DMS53 (cell line): ENCODE data around the gene OMP.

Experiments
- DNase-seq: peaks from one replicate; lab custom pipeline; 2025; lab: John Stamatoyannopoulos, UW

The OMP gene, protein sequence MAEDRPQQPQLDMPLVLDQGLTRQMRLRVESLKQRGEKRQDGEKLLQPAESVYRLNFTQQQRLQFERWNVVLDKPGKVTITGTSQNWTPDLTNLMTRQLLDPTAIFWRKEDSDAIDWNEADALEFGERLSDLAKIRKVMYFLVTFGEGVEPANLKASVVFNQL

DNA sequence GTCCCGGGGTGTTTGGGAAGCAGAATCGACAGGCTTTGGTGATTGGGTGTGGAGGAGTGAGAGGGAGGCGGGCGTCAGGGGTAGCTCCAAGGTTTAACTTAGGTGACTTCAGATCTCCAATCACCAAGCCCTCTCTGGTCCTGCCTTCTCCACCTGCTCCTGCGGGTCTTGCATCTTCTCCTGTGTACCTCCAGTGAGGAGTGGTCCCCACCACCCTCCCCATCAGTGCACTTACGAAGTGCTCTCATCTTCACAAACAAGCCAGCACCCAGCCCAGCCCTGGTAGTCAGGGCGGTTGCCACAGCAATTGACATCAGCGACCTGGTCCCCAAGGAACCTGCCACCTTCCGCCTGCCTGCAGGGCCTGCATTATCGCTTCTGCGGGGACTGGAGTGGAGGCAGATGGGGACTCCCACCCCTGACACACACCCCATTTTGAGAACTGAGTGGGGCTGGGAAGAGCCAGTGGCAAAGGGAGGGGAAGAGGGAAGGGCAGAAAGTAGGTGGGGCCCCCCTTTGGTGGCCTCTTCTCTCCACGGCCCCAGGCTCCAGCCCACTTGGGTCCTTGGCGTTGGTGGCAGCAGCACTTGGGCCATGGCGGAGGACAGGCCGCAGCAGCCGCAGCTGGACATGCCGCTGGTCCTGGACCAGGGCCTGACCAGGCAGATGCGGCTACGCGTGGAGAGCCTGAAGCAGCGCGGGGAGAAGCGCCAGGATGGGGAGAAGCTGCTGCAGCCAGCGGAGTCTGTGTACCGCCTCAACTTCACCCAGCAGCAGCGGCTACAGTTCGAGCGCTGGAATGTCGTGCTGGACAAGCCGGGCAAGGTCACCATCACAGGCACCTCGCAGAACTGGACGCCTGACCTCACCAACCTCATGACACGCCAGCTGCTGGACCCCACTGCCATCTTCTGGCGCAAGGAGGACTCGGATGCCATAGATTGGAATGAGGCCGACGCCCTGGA, at the start of gene OMP:
TSS of gene OMP (plus strand) at position 595 of the 965 bp plus-strand sequence. CDS start at position 595, 0 bp downstream.
- no peak for DNase-seq

DNA sequence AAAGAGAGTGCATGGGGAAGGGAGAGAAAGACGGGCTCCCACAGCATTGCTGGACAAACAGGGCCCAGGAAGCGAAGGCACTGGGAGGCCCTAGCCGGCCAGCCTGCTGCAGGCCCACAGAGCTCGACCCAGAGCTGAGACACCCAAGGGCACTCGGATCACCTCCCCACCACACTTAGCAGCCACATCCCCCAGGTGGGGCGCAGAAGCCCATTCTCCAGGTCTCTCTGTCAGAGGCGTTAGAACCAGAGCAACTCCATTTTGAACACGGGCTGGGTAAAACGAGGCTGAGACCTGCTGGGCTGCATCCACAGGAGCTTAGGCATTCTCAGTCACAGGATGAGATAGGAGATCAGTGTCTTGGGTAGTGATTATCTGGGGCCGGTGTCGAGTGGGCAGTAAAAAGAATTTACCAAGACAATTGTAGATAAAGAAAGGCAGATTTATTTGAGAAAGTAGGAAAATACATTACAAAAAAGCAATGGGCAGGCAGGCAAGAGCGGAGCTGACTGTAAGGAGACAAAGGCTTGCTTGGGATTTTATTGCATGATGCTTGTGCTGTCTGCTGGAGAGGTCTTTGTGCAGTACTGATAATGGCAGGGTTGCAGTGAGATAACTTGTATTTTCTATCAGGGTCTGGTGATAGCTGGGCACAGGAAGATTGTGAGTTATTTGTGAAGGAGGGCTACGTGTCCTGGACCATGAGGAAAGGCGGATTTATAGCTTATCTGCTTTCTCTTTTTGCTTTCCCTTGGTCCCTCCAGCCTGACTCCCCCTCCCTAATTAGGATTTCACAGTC, 49.2 kb upstream of the OMP start:
- DNase-seq: no peak

DNA sequence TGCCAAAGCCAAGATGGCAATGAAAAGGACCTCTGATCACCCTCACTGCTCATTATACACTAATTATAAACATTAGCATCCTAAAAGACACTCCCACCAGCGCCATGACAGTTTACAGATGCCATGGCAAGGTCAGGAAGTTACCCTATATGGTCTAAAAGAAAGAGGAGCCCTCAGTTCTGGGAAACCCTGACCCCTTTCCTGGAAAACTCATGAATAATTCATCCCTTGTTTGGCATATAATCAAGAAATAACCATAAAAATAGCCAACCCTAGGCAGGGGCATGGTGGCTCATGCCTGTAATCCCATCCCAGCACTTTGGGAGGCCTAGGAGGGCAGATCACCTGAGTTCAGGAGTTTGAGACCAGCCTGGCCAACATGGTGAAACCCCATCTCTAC, 48.6 kb upstream of the OMP start:
- no peak for DNase-seq

DNA sequence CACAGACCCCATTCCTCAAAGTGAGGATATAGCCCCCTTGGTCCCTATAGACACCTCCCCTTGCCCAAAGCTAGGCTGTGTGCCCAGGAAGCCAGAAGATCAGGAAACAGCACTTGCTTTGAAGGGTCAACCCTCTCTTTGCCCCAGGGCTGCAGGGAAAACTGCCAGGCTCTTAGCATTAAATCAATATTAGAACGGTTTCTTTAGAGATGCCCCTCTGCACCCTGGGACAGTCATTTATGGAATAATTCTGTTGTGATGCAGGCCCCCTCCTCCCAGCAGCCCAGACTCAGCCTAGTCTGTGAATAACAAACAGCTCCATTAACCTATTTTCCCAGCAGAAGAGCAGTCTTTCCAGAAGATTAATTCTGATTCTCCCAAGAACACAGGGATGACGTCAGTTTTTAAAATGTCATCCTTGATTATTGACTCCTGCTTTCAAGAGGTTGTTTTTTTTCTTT, 47.5 kb upstream of the OMP start:
- no peak for DNase-seq

DNA sequence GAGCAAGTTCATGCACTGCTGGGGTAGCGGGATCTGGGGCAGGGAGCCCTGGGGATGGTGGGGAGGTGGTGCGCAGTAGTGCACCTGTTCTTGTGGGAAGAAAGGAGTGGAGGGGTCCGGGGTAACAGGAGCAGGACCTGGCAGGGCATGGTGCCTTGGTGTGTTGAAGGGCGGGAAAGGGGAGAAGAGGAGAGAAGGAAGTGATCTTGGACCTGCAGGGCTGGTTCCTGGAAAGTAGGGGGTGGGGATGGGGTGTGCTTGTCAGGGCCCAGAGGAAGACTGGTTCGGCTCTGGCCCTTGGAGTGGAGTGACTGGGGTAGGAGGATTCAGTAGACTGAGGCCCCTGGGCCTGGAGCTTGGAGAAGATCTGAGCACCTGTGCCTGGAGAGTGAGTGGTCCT, 46.7 kb upstream of the OMP start:
- DNase-seq: no peak

DNA sequence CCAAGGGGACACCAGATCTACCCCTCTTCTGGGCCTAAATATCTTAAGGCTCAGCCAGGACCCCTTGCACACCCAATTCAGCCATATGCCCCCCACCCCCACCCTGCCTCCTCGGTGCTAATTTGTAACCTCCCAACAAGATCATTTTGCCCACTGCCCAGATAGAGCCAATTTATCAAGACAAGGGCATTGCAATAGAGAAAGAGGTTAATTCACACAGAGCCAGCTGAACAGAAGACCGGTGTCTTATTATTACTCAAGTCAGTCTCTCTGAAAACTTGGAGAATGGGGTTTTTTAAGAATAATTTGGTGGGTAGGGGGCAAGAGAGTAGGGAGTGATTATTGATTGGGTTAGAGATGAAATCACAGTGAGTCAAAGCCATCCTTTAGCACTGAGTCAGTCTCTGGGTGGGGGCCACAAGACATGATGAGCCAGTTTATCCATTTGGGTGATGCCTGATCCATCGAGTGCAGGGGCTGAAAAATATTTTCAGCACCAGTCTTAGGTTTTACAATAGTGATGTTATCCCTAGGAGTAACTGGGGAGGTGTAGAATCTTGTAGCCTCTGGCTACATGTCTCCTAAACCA, 45.7 kb upstream of the OMP start:
- no peak for DNase-seq

DNA sequence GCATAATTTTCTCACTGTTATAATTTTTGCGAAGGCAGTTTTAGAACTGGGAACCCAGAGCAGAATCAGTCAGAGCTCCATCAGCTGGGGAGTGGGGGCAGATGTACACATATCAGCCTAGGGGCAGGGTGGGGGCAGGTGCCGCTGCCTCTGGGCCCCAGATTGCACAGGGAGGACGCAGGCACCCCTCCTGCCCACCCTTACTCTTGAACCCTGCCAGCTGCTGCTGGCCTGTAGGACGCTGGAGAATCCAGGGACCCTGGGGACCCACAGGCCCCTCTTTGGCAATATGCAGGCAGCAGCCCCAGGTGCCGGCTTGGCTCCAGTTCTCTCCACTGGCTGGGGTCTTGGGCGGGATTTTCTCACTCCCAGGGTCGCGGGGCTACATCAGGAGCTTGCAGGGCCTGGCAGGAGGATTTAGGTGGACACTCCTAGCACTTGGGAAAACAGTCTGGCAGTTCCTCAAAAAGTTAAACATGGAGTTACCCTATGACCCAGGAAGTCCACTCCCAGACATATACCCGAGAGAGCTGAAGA, 44.6 kb upstream of the OMP start:
- DNase-seq: no peak

DNA sequence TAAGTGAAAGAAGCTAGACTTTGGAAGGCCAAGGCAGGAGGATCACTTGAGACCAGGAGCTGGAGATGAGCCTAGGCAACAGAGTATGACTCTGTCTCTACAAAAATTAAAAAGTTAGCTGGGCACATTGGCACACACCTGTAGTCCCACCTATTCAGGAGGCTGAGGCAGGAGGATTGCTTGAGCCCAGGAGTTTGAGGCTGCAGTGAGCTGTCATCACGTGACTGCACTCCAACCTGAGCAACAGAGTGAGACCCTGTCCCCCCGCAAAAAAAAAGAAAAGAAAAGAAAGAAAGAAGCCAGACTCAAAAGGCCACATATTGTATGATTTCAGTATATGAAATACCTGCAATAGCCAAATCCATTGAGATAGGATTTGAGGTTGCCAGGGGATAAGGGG, 43.7 kb upstream of the OMP start:
- DNase-seq: no peak

DNA sequence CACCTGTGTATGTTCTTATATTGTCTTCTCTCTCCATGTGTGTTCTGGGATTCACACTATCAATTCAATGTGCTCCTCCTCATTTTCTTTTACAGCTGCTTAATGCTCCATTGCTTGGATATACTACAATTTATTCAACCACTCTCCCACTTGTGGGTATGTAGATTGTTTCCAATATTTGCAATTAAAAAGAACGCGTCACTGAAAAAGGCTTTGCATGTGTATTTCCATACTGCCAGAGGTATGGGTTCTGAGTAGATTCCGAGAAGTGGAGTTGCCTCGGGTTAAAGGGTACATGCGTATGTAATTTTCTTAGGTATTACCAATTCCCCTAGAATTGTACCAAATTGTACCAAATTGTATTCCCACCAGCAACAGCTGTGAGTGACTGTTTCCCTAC, 42.8 kb upstream of the OMP start:
- DNase-seq: no peak

DNA sequence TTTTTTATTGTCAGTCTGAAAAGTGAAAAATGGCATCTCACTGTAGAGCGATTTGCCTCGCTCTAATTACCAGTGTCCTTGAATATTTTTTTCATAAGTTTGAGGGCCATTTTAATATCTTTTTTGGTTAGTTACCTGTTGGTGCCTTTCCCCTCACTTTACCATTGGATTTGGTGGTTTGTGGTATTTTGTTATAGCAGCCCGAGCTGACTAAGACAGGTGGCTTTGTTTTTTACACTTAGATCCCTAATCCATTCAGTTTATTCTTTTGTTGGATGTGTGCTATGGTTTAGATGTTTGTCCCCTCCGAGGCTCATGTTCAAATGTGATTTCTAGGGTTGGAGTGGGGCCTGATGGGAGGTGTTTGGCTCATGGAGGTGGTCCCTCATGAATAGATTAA, 42.4 kb upstream of the OMP start:
- DNase-seq: no peak

DNA sequence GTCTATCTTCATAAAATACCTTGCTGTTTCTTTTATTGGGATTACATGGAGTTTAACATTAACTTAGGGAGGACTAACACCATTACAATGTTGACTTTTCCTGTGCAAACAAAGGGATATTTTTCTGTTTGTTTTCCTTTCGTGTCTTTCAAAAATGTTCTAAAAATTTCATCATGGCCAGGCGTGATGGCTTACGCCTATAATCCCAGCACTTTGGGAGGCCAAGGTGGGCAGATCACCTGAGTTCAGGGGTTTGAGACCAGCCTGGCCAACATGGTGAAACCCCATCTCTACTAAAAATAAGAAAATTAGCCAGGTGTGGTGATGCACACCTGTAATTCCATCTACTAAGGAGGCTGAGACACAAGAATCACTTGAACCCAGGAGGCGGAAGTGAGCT, 41.4 kb upstream of the OMP start:
- DNase-seq: peak; percentile 88

DNA sequence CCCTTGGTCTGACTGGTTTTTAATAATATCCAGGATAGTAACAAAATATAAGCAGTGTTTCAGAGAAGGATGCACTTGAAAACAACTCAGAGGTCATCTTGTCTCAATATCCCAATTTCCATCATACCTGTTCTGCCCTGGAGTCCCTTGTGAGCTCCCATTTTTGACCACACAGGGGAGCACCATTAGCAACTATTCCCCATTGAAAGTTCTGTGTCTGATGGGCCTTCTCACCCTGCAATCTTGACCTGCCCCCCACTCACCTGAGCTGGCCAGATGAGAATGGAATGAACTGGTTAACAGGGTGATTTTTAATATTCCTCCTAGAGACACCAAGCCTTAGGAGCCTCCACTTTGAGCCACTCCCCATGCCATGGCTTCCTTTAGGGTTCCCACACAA, 39.7 kb upstream of the OMP start:
- DNase-seq: peak; percentile 62

DNA sequence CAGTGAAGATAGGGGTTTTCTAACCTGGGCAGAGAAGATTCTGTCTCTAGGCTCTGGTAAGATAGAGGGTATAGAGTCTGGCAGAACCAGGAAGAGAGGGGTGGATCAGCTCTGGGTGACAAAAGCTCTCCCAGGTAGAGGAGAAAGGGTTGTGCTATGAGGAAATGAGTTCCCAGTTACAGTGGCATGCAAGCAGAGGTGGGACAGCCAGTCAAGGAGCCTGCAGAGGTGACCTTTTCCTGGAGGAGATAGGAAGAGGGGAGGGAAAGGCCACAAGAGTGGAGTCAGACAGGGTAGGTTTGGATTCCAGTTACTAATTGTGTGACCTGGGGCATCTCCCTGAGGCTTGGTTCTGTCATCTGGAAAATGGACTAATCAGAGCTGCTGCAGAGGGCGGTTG, 39.2 kb upstream of the OMP start:
- peak; percentile 69 for DNase-seq

DNA sequence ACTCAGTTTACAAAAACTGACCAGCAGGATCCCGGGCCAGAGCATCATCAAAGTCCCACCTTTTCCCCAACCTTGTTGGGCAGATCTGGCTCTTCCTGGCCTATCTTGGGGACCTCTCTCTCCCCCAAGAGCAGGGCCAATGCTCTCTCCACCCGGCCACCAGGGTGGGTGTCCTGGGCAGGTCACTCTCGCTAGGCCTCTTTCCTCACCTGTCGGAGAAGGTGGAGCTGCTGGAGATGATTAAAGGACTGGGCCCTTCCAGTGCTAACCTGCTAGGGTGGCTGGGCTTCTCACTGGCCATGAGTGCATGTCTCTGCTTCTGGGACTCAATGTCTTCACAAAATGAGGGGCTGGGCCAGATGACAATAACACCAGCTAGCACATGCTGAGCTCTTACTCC, 38.8 kb upstream of the OMP start:
- DNase-seq: no peak

DNA sequence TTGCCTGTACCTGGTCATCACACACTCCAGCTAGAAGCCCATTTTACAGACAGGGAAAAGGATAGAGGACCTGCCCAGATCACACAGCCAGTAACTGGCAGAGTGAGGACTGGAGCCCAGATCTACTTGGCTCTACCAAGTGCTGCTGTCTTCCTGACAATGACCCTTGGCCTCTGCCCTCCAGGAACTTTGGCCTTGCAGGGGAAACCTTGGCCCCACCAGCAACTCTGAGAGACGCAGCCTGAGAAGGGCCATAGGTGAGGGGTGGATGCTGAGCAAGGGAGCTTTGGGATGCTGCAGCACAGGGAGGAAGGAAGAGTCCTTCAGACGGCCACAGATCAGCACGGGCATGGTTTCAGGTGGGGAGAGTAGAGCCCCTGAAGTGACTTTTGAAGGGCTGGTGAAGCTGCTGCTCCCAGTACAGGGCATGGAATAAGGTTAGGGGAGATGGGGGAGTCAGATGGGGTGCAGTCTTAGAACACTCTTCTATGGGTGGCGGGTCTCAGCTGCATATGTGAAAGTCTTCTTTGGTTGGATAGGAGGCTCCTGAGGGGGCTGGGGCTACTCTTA, 37.9 kb upstream of the OMP start:
- no peak for DNase-seq

DNA sequence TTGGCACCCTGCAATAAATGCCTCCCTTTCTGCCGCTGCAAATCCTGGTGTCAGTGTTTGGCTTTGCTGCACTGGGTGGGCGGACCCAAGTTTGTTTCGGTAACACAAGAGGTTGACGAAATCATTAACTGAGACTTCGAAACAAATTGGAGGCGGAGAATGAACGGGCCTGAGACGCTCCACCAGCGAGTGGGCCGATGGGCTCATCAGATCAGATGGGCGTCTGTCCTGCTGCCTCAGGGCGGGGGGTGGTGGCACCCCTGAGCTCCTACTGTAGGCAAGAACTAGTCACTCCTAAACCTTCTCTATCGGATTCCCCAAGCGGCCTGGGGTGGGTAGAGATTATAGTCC, 36.8 kb upstream of the OMP start:
- no peak for DNase-seq

DNA sequence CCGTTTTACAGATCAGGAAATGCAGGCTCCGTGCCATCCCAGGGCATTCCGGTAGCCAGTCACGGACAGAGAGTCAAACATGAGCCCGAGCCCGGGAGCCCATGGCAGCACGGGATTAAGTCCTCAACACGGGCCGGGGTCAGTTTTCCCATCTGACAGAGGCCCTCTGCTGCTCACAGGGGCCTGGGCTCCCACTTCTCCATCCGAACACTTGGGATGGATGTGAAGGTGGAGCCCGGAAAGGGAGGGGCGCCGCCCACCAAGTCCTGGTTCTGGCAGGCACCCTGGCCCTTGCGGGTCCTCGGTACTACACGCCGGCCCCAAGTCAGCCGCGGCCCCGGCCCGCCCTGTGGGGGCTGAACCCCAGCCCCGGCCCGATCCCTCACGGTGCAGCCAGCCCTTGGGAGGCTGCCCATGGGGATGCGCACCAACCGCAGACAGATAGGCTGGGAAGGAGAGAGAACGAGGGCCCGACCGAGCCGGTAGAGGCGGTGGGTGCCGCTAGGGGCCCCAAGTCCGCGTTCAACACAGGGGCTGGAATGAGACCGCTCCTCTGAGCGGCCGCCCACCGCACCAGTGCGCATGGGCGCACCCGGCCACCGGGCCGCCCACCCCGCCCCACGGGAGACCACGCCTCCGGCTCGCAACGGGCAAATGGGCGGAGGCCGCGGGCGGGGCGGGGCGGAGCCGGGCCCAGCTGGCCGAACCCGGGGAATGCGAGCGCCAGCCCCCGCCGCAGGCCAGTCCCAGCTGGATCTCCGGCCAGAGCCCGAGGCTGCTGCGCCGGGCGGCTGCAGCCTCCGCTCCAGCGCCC, 36.2 kb upstream of the OMP start, which contains the start of gene CAPN5:
TSS of gene CAPN5 (plus strand) at position 743 of the 814 bp plus-strand sequence. CDS start 17,916 bp downstream, outside the sequence.
- peak; percentile 99 for DNase-seq

DNA sequence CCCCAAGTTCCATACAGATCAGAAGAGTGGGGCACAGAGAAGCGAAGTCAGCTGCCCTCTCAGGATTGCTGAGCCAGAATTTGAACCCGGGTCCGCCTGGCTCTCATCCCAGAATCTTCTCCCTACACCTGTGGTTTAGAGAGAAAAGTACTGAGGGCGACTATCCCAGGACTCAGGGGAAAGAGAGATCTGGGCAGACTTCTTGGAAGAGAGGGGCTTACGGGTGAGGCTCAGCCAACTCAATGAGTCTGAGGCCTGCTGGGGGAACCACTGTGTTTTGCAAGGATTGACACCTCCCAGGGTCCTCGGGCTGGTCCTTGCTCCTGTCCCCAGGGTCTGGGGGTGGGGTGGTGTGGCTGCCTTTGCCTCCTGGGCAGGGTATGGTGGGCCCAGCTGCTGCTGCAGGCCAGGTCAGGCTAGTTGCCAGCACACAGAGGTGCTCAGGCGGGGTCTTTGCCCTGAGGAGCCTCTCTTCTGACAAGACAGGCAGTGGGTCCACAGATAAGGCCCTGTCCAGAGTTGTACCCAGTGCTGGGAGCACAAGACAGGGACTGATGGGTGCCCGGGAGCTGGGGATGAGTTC, 34.7 kb upstream of the OMP start:
- DNase-seq: peak; percentile 40

DNA sequence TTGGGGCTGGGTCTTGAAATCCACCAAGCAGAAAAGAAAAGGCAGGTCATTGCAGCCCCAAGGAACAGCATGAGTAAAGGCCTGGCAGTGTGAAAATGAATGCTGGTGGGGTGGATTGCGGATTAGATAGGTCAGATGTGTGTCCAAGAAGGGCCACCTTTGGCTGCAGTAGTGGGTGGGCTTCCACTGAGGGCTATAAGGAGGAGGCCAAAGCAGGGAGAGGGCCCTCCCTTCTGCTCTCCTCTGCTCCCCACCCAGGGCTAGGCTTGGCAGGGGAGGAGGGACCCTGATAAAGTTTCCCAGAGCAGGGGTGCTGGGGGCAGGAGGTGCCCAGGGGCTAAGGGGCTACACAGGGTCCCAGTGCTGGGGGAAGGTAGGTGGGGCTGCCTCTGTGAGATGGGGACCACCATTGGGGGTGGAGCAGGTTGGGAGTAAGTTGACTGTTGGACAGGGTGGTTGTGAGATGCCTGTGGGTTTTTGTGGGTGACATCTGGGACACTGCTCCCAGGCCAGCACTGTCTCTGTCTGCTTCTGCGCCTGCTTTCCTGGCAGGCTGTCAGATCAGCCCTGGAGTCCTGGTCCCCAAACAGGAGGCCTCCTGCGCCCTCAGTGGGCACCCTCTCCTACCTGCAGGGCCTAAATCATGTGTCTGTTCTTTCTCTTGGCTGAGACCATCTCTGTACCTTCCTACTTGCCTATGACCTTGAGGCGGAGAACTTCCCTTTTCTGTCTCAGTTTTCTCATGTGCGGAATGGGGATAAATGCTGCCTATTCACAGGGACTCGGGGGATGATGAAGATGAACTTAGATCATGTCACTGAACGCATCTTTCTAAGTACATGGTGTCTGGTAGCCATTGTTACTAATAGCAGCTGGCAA, 33.9 kb upstream of the OMP start:
- no peak for DNase-seq
